Activated CD4-positive, alpha-beta T cell treated with anti-CD3 and anti-CD28 coated beads, Interleukin-2, amount 10 ng/mL, durations not matched to agents 7 days and 5 days (primary cell): ENCODE results near the gene TCP11X2. TPM values are rescaled to one million over a fixed set of nuclear protein-coding genes. Genes with fewer than 3 reads are reported as not detected.
"Not testable (repeated sequence)": the region's sequence is repeated elsewhere in the genome, so short reads cannot be mapped to it uniquely, and the experiment has no call there.

Experiments used
- CTCF ChIA-PET: fragments of 350-600 bp; sonication (Branson Sonifier 250); formaldehyde crosslinking; loops from one replicate; lab custom pipeline; 2021; ENCODE audit warnings: antibody characterized with exemption; lab: Charles Lee
- POLR2A ChIA-PET: fragments of 350-600 bp; sonication (Branson Sonifier 250); formaldehyde crosslinking; loops from one replicate; lab custom pipeline; 2021; ENCODE audit warnings: antibody characterized with exemption; lab: Charles Lee
- DNase-seq: peaks from one replicate; pipeline ENCODE4 v3.0.0-alpha.2; 2020
- H3K27ac Mint-ChIP-seq: one replicate; pipeline ENCODE4 v1.8.0; 2021; ENCODE audit warnings: mild to moderate bottlenecking, moderate library complexity, mixed read lengths
- H3K27me3 Mint-ChIP-seq: one replicate; pipeline ENCODE4 v1.8.0; 2021; ENCODE audit warnings: mixed read lengths
- H3K36me3 Mint-ChIP-seq: one replicate; pipeline ENCODE4 v1.8.0; 2021; ENCODE audit warnings: low read depth, mixed read lengths
- H3K4me1 Mint-ChIP-seq: one replicate; pipeline ENCODE4 v1.8.0; 2021; ENCODE audit warnings: mixed read lengths
- H3K4me3 Mint-ChIP-seq: one replicate; pipeline ENCODE4 v1.8.0; 2021; ENCODE audit warnings: mild to moderate bottlenecking, moderate library complexity, mixed read lengths
- H3K9me3 Mint-ChIP-seq: one replicate; pipeline ENCODE4 v1.8.0; 2021; ENCODE audit warnings: mixed read lengths
- total RNA-seq, 2 experiments: library from RNA; stranded (reverse); gene quantifications; one replicate each; pipeline ENCODE4 v1.2.3, GENCODE V29; 2021

The TCP11X2 gene
- not detected for total RNA-seq

GRCh38 chrX:102471762-102472220, at the start of gene TCP11X2:
TCP11X2 (minus strand) TSS chrX:102471812.
- H3K9me3 Mint-ChIP-seq, DNase-seq, H3K27me3 Mint-ChIP-seq, POLR2A ChIA-PET, H3K4me1 Mint-ChIP-seq, H3K27ac Mint-ChIP-seq, CTCF ChIA-PET, H3K36me3 Mint-ChIP-seq, H3K4me3 Mint-ChIP-seq: not testable (repeated sequence)

GRCh38 chrX:102517326-102517725, 45.7 kb upstream of the TCP11X2 start:
- no peak overlapping the region for H3K4me3 Mint-ChIP-seq
- ChIA-PET POLR2A (no interaction called here), CTCF (no interaction called here)
- peaks cover 3% of the 10 kb centered on the region for H3K4me1 Mint-ChIP-seq
- peaks cover 39% of the 10 kb centered on the region for H3K27me3 Mint-ChIP-seq
- no peak overlapping the region for H3K27ac Mint-ChIP-seq
- no peak for DNase-seq
- H3K9me3 Mint-ChIP-seq = no peaks in the 10 kb centered on the region
- no peaks in the 10 kb centered on the region for H3K36me3 Mint-ChIP-seq

GRCh38 chrX:102515975-102516941, 44.6 kb upstream of the TCP11X2 start, which contains the start of gene TMSB15A:
TMSB15A (minus strand) TSS chrX:102516739.
- Mint-ChIP-seq H3K27me3 (peaks cover 39% of the 10 kb centered on the region), H3K36me3 (no peaks in the 10 kb centered on the region)

GRCh38 chrX:102514536-102514935, 42.9 kb upstream of the TCP11X2 start:
- CTCF ChIA-PET = no interaction called here
- H3K27me3 Mint-ChIP-seq = peaks cover 39% of the 10 kb centered on the region
- no peak overlapping the region for H3K4me3 Mint-ChIP-seq
- H3K36me3 Mint-ChIP-seq = no peaks in the 10 kb centered on the region
- POLR2A ChIA-PET = no interaction called here
- no peaks in the 10 kb centered on the region for H3K9me3 Mint-ChIP-seq
- no peak for DNase-seq
- peaks cover 3% of the 10 kb centered on the region for H3K4me1 Mint-ChIP-seq
- H3K27ac Mint-ChIP-seq = no peak overlapping the region

More at GRCh38 chrX:102515975-102516941, 44.6 kb upstream of the TCP11X2 start, which contains the start of gene TMSB15A:
- Mint-ChIP-seq H3K4me1 (peaks cover 3% of the 10 kb centered on the region), H3K27ac (no peak within 1 kb of the TSS), H3K4me3 (peak within 1 kb of the TSS; percentile 74), H3K9me3 (no peaks in the 10 kb centered on the region)
- POLR2A ChIA-PET = no interaction called here
- DNase-seq = peak; percentile 53
- CTCF ChIA-PET = no interaction called here

- Mint-ChIP-seq H3K27me3 (no peaks in the 10 kb centered on the region), H3K4me1 (no peaks in the 10 kb centered on the region), H3K9me3 (no peaks in the 10 kb centered on the region), H3K36me3 (no peaks in the 10 kb centered on the region), H3K27ac (no peak overlapping the region), H3K4me3 (no peak overlapping the region)
- POLR2A ChIA-PET = no interaction called here
- no peak for DNase-seq
- CTCF ChIA-PET = no interaction called here
Measured at GRCh38 chrX:102498732-102499131, 27.1 kb upstream of the TCP11X2 start.

GRCh38 chrX:102491766-102492165, 20.2 kb upstream of the TCP11X2 start:
- DNase-seq = no peak
- Mint-ChIP-seq H3K36me3 (no peaks in the 10 kb centered on the region), H3K4me3 (no peak overlapping the region)

GRCh38 chrX:102478765-102479164, 7.2 kb upstream of the TCP11X2 start:
- CTCF ChIA-PET, H3K36me3 Mint-ChIP-seq, H3K27me3 Mint-ChIP-seq, H3K27ac Mint-ChIP-seq, H3K4me1 Mint-ChIP-seq, POLR2A ChIA-PET, H3K4me3 Mint-ChIP-seq, H3K9me3 Mint-ChIP-seq, DNase-seq: not testable (repeated sequence)

More at GRCh38 chrX:102491766-102492165, 20.2 kb upstream of the TCP11X2 start:
- Mint-ChIP-seq H3K4me1 (no peaks in the 10 kb centered on the region), H3K27ac (no peak overlapping the region), H3K9me3 (no peaks in the 10 kb centered on the region), H3K27me3 (peaks cover 2% of the 10 kb centered on the region)
- POLR2A ChIA-PET = no interaction called here
- CTCF ChIA-PET = interaction anchor here (0.6 kb wide), 1 partner anchor 372 kb away, joined by 4 read pairs; no protein-coding TSS in a partner anchor

GRCh38 chrX:102470215-102470614, 1.4 kb downstream of the TCP11X2 start:
- H3K36me3 Mint-ChIP-seq, H3K4me3 Mint-ChIP-seq, POLR2A ChIA-PET, H3K9me3 Mint-ChIP-seq, H3K27me3 Mint-ChIP-seq, CTCF ChIA-PET, H3K4me1 Mint-ChIP-seq, DNase-seq, H3K27ac Mint-ChIP-seq: not testable (repeated sequence)

GRCh38 chrX:102458615-102459014, 13.0 kb downstream of the TCP11X2 start:
- H3K27ac Mint-ChIP-seq, H3K4me1 Mint-ChIP-seq, DNase-seq, CTCF ChIA-PET, H3K4me3 Mint-ChIP-seq, H3K9me3 Mint-ChIP-seq, H3K27me3 Mint-ChIP-seq, H3K36me3 Mint-ChIP-seq, POLR2A ChIA-PET: not testable (repeated sequence)

GRCh38 chrX:102439908-102440307, 31.7 kb downstream of the TCP11X2 start, which contains the start of gene NXF2B:
NXF2B (minus strand) TSS chrX:102440008; CDS start chrX:102380036, 59,972 bp downstream.
- H3K4me3 Mint-ChIP-seq, H3K4me1 Mint-ChIP-seq, H3K9me3 Mint-ChIP-seq, H3K27ac Mint-ChIP-seq, POLR2A ChIA-PET, CTCF ChIA-PET, H3K36me3 Mint-ChIP-seq, H3K27me3 Mint-ChIP-seq, DNase-seq: not testable (repeated sequence)

GRCh38 chrX:102414493-102414892, 57.1 kb downstream of the TCP11X2 start:
- CTCF ChIA-PET, H3K9me3 Mint-ChIP-seq, H3K27ac Mint-ChIP-seq, H3K4me3 Mint-ChIP-seq, H3K4me1 Mint-ChIP-seq, POLR2A ChIA-PET, DNase-seq, H3K27me3 Mint-ChIP-seq, H3K36me3 Mint-ChIP-seq: not testable (repeated sequence)
